Measurements from ENCODE around the gene TP53BP2. TPM values are rescaled to one million over a fixed set of nuclear protein-coding genes. Genes with fewer than 3 reads are reported as not detected.
A peak's percentile ranks its signal among the peaks of the same experiment; 100 is the strongest.

Gene TP53BP2
- total and polyA plus RNA-seq, 12 donors, result 5.9 to 25.3 (median 20.1) TPM

- DNase-seq, result no peak
- no peak overlapping the region for H3K4me3 ChIP-seq
- H3K27me3 ChIP-seq, result no peaks in the 10 kb centered on the region
- TF ChIP-seq, protein P1, sequence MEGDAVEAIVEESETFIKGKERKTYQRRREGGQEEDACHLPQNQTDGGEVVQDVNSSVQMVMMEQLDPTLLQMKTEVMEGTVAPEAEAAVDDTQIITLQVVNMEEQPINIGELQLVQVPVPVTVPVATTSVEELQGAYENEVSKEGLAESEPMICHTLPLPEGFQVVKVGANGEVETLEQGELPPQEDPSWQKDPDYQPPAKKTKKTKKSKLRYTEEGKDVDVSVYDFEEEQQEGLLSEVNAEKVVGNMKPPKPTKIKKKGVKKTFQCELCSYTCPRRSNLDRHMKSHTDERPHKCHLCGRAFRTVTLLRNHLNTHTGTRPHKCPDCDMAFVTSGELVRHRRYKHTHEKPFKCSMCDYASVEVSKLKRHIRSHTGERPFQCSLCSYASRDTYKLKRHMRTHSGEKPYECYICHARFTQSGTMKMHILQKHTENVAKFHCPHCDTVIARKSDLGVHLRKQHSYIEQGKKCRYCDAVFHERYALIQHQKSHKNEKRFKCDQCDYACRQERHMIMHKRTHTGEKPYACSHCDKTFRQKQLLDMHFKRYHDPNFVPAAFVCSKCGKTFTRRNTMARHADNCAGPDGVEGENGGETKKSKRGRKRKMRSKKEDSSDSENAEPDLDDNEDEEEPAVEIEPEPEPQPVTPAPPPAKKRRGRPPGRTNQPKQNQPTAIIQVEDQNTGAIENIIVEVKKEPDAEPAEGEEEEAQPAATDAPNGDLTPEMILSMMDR (IDR thresholded peaks at IDR 0.05), result no peak
- peaks cover 3 to 91% (median 75%) of the 10 kb centered on the region in 9 donors for H3K4me1 ChIP-seq
- intact Hi-C loops (cut with DNase I), result no loop called here
- 45 to 60% methylated on average over 1 of the region's 1 CpG for WGBS, 2 donors
- H3K9me3 ChIP-seq, result no peaks in the 10 kb centered on the region
- no peak for ATAC-seq
- no peaks in the 10 kb centered on the region for H3K36me3 ChIP-seq
- no peak overlapping the region for H3K27ac ChIP-seq
Measured at GRCh38 chr1:223836586-223836985, 9.2 kb downstream of the TP53BP2 start.

DNA sequence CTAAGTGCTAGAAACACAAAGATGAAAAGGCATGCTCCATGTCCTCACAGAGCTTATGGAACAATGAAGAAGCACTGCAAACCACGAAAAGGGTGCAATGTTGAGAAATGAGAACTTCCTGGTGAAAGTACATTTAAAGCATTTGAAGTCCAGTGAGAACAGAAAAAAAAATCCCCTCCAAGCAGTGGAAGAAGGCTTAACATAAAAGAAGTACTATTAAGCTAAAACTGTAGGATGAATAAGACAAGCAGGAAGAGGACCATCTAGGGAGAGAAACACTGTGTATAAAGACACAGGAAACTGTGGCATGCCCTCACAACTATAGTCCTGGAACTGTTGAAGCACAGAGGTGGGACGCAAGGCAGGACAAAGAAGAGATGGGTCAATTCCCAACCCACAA is 10.0 kb downstream of the TP53BP2 start:
- WGBS, 2 donors, result 72 to 86% methylated on average over 2 of the region's 2 CpGs
- TF ChIP-seq, protein P1 (IDR thresholded peaks at IDR 0.05), result no peak
- no peak for ATAC-seq
- no peaks in the 10 kb centered on the region for H3K9me3 ChIP-seq
- no peaks in the 10 kb centered on the region for H3K36me3 ChIP-seq
- H3K27me3 ChIP-seq, result no peaks in the 10 kb centered on the region
- intact Hi-C loops (cut with DNase I), result no loop called here
- DNase-seq, result no peak
- H3K4me3 ChIP-seq, result no peak overlapping the region
- peaks cover 3 to 91% (median 69%) of the 10 kb centered on the region in 9 donors for H3K4me1 ChIP-seq
- H3K27ac ChIP-seq, result peak overlapping the region in 1 of 10 donors; percentile 64

GRCh38 chr1:223834660-223835263 is 11.0 kb downstream of the TP53BP2 start:
- no peak overlapping the region for H3K4me3 ChIP-seq

DNA sequence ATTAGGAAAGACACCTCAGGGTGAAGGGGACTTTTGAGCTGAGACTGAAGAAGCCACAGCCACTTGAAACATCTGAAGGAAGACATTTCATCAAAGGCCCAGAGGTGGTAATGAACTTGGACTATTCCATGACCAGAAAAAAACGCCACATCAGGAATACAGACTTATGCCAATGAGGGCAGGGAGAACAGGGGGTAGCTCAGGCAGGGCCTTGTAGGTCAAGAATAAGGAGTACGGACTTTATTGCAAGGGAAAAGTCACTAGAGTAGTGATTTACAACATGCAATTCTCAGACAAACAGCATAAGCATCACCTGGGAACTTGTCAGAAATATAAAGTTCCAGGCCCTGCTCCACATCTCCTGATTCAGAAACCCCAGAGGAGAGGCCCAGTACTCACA is 11.8 kb downstream of the TP53BP2 start:
- Histone ChIP-seq H3K36me3 (no peaks in the 10 kb centered on the region), H3K9me3 (no peaks in the 10 kb centered on the region), H3K27ac (peak overlapping the region in 1 of 10 donors; percentile 44), H3K4me3 (no peak overlapping the region), H3K27me3 (no peaks in the 10 kb centered on the region), H3K4me1 (peaks cover 3 to 92% (median 65%) of the 10 kb centered on the region in 9 donors)
- TF ChIP-seq, protein P1 (IDR thresholded peaks at IDR 0.05), result no peak
- DNase-seq (no peak), ATAC-seq (no peak)
- intact Hi-C loops (cut with DNase I), result no loop called here
- 92 to 98% methylated on average over 2 of the region's 2 CpGs for WGBS, 2 donors

More at GRCh38 chr1:223834660-223835263, 11.0 kb downstream of the TP53BP2 start:
- DNase-seq (no peak), ATAC-seq (no peak)
- H3K27ac ChIP-seq, result peak overlapping the region in 3 of 10 donors; percentile 7 to 64 (median 12)
- H3K9me3 ChIP-seq, result no peaks in the 10 kb centered on the region
- H3K27me3 ChIP-seq, result no peaks in the 10 kb centered on the region
- peaks cover 3 to 88% (median 65%) of the 10 kb centered on the region in 9 donors for H3K4me1 ChIP-seq
- TF ChIP-seq, protein P1 (IDR thresholded peaks at IDR 0.05), result no peak
- no peaks in the 10 kb centered on the region for H3K36me3 ChIP-seq
- intact Hi-C loops (cut with DNase I), result no loop called here
- WGBS, 2 donors, result 64% methylated on average over 3 of the region's 3 CpGs

All from heart right ventricle (tissue), 16 donors.